Skeletal muscle tissue (tissue), 4 donors: Measurements from ENCODE around the gene SLCO4A1. TPM values are rescaled to one million over a fixed set of nuclear protein-coding genes. Genes with fewer than 3 reads are reported as not detected.

ENCODE experiments used
- H3K27ac ChIP-seq: one replicate; pipeline ENCODE4 v1.7.0; 2013; ENCODE audit warnings: mild to moderate bottlenecking, low read depth, low read length, inconsistent platforms
- H3K27me3 ChIP-seq, 3 donors: one replicate each; pipeline ENCODE4 v1.7.0; 2013; ENCODE audit warnings: low read length in 3 of 3; ENCODE audit not compliant: control insufficient read depth in 3 of 3, insufficient read depth in 3 of 3
- H3K36me3 ChIP-seq, 3 donors: one replicate each; pipeline ENCODE4 v1.7.0; 2013; ENCODE audit warnings: low read length in 3 of 3; ENCODE audit not compliant: control insufficient read depth in 3 of 3, insufficient read depth in 3 of 3
- H3K4me1 ChIP-seq, 3 donors: one replicate each; pipeline ENCODE4 v1.7.0; 2013; ENCODE audit warnings: low read length in 3 of 3, mild to moderate bottlenecking in 3 of 3; ENCODE audit not compliant: control insufficient read depth in 3 of 3, insufficient read depth in 3 of 3
- H3K4me3 ChIP-seq, 3 donors: one replicate each; pipeline ENCODE4 v1.7.0; 2013; ENCODE audit warnings: low read length in 3 of 3
- H3K9ac ChIP-seq, 3 donors: one replicate each; pipeline ENCODE4 v1.7.0; 2013; ENCODE audit warnings: low read length in 3 of 3, mild to moderate bottlenecking in 3 of 3, moderate library complexity in 2 of 3, low read depth in 1 of 3
- H3K9me3 ChIP-seq, 3 donors: one replicate each; pipeline ENCODE4 v1.7.0; 2013; ENCODE audit warnings: low read length in 3 of 3; ENCODE audit not compliant: control insufficient read depth in 3 of 3
- total RNA-seq: library from RNA; depleted of rRNA; stranded (reverse); fragments of >200 nt; gene quantifications from one replicate; pipeline ENCODE4 v1.2.3, GENCODE V29; 2014
- donor health status: Osteomylitis.

SLCO4A1 gene
- total RNA-seq, 1 donor from 2014 or later = not detected

DNA sequence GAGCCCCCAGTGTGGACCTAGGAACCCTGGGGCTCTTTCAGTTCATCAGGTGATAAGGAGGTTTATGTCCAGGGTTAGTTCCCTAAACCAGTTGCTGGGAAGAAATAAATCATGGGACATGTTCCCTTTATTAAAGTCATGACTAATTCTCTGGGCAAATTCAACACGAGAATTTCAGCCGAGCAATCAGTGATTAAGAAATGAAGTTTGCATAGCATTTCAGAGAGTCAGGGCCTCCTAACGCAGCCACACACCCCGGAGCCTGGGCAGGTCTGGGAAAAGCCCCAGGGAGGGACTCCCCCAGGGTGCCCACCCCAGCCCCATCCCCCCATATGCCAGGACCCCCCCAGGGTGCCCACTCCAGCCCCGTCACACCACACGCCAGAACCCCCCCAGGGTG lies 20.1 kb downstream of the SLCO4A1 start:
- Histone ChIP-seq H3K9me3 (no peaks in the 10 kb centered on the region), H3K36me3 (no peaks in the 10 kb centered on the region), H3K4me1 (peaks cover 0 to 21% (median 12%) of the 10 kb centered on the region in 3 donors), H3K9ac (no peak overlapping the region), H3K4me3 (no peak overlapping the region), H3K27ac (no peak overlapping the region), H3K27me3 (peaks cover 0 to 18% (median 2%) of the 10 kb centered on the region in 3 donors)

DNA sequence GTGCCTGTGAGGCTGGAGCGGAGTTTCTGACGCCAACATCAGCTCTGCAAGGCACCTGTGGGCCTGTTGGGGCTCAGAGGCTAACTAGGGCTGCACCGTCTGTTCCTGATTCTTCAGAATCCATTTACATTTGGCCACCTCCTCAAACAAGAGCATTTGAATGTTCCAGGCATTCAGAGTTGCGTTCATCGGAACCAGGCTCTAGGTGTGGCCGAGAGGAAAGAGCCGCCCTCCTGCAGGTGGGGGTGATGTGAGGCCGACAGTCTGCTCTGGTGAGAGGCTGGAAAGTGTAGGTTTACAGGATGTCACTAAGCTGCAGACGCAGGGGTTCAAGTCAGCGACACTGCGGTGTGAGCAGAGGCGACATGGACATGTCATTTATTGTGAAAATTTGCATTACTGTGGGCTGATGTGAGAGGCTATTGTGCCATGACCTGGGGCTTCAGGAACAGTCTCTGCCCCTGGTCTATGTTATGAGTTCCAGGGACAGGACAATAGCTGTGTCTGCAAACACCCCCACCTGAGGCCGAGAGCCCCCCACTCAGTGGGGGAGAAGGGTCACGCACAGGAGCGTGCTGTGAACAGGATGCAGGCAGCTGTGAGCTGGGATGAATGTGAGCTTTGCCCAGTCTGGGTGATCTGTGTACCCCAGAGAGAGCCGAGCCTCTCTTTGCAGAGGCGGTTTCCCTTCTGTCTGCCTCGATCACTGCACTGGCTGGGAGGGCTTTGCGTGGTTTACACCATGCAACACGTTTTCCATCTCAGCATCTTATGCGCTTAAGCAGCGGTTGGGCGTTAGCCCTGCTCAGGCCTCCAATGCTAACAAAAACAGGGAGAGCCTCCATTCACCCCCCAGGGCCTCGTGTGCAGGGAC lies 21.1 kb downstream of the SLCO4A1 start:
- Histone ChIP-seq H3K4me1 (peaks cover 0 to 21% (median 16%) of the 10 kb centered on the region in 3 donors), H3K27me3 (peaks cover 0 to 20% (median 2%) of the 10 kb centered on the region in 3 donors), H3K9me3 (no peaks in the 10 kb centered on the region), H3K36me3 (no peaks in the 10 kb centered on the region), H3K9ac (no peak overlapping the region), H3K4me3 (no peak overlapping the region), H3K27ac (no peak overlapping the region)

DNA sequence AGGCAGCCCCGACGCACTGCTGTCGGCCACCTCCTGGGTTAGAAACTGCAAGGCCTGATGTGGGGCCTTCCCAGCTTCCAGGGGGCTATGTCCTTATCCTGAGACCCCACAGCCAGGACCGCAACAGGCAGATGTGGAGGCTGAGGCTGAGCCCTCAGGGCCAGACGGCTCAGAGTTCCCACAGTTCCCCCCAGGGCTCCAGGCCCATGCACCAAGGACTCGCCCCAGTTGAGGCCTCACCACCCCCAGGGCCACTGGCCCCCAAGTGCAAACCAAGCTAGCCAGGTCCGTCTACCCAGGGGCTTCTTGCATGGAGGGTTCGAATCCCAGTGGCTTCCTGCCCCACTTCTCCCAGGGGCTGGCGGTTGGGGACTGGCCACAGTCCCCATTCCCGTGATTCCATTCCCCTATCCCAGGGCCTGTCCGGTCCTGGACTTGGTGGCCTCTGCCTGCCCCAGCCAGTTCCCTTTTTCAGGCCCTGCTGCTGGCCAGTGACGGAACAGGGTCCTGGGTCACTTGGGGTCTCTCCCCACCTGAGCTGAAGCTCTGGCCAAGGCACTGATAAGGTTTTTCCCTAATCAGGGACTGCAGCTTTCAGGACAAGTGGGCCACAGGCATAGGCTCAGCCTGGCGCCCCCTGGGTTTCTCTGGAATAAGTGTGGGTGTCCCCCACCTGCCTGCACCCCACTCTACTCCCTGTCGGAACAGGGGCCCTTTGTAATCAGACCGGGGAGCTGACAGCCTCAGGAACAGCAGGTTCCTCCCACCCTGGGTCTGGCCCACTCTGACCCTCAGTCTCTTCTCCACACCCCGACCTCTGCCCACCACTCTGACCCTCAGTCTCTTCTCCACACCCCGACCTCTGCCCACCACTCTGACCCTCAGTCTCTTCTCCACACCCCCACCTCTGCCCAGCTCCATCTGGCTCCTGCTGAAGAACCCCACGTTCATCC lies 22.0 kb downstream of the SLCO4A1 start:
- Histone ChIP-seq H3K4me1 (peaks cover 0 to 21% (median 16%) of the 10 kb centered on the region in 3 donors), H3K27ac (no peak overlapping the region), H3K27me3 (peaks cover 0 to 20% (median 2%) of the 10 kb centered on the region in 3 donors), H3K9me3 (no peaks in the 10 kb centered on the region), H3K36me3 (no peaks in the 10 kb centered on the region), H3K4me3 (no peak overlapping the region), H3K9ac (no peak overlapping the region)

DNA sequence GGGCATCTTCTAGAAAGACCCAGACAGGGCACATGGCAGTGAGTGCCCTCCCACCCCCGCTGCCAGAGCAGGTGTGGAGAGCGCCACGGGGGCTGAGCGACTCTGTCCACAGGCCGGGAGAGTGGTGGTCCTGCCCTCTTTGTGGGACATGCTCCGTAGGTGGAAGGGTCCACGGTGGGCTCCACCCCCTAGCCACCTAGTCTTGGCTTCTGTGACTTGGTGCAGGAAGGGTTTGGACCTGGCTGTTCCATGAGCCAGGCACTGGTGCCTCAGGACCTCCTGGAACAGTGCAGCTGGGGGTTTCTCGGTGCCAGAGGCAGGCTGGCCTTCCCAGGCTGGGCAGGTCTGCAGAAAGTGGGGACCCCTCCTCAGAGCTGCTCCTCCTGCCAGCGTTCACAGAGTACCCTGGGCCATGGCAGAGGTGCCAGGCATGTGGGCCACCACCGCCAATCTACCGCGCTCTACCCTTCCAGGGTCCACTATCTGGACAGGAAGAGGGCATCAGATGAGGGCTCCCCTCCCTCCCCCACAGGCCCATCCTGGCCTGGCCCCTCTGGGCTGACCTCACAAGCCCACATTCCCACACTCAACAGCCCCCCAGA lies 23.0 kb downstream of the SLCO4A1 start:
- peaks cover 0 to 21% (median 16%) of the 10 kb centered on the region in 3 donors for H3K4me1 ChIP-seq
- no peak overlapping the region for H3K27ac ChIP-seq

DNA sequence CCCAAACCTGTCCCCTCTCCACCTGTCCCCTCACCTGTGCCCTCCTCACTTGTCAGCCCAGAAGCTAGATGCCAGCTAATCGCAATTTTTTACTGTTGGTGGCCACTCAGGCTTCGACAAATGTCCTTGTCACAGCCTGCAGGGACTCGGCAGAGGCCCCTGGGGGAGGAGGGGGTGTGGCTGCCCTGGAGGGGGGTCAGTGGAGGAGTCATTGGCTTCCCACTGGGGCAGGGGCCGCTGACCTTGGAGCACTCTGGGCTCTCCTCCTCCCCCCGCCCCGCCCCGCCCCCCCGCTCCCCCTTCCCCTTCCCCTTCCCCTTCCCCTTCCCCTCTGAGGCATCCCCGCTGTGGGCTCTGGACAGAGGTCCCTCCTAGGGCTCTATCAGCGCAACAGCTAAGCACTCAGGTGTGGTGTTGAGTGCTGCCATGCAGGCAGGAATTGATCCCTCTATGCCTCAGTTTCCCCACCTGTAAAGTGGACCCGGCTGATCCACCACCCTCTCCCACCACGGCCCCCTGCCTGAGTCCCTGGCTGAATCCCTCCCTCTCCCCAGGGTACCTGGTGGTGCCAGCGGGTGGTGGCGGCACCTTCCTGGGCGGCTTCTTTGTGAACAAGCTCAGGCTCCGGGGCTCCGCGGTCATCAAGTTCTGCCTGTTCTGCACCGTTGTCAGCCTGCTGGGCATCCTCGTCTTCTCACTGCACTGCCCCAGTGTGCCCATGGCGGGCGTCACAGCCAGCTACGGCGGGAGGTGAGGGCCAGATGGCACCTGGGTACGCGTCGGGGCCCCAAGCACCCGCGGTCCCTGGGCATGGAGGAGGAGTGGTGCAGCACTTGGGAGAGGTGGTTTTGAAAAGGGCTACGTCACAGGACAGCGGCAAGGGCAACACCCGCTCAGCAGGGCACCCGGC lies 23.8 kb downstream of the SLCO4A1 start:
- peaks cover 0 to 21% (median 16%) of the 10 kb centered on the region in 3 donors for H3K4me1 ChIP-seq
- H3K27ac ChIP-seq = no peak overlapping the region
- peaks cover 0 to 20% (median 2%) of the 10 kb centered on the region in 3 donors for H3K27me3 ChIP-seq
- no peak overlapping the region for H3K4me3 ChIP-seq
- no peaks in the 10 kb centered on the region for H3K36me3 ChIP-seq
- H3K9me3 ChIP-seq = no peaks in the 10 kb centered on the region
- H3K9ac ChIP-seq = no peak overlapping the region

More for the DNA sequence above, 23.0 kb downstream of the SLCO4A1 start:
- H3K4me3 ChIP-seq = no peak overlapping the region
- no peak overlapping the region for H3K9ac ChIP-seq
- no peaks in the 10 kb centered on the region for H3K9me3 ChIP-seq
- H3K36me3 ChIP-seq = no peaks in the 10 kb centered on the region
- peaks cover 0 to 20% (median 2%) of the 10 kb centered on the region in 3 donors for H3K27me3 ChIP-seq

DNA sequence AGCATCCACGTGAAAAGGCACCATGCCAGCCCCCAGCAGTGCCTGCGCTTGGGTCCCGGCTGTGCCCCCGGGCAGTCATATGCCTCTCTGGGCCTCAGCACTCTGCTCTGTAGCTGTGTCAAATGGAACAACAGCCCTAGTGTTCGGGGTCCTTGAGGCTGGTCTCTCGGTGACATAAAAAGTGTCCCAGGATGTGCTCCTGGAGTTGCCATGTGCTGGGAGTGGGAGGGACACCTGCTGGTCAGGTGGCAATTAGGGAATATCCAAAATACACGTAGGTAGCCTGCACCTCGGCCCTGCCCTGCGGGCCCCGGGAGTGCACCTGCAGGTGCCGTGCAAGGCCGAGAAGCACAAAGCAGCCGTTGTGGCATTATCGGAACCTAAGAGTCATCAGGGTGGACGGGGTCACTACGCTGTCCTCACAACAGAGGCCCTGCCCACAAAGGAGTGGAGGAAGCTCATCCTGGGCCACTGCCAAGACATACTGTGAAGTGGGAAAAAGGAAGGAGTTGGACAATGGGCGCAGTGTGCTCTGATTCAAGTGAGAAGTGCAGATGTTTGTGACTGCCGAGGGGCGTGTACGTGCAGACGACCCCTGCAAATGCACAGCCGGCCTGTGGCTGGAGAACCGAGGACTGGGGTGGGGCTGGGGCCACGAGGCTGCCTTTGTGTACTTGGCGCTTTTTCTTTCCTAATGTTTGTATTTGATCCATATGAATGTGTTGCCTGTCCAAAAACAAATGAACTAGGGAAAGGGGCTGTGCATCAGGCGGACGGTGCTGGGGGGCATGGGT lies 24.6 kb downstream of the SLCO4A1 start:
- no peak overlapping the region for H3K4me3 ChIP-seq
- H3K9ac ChIP-seq = no peak overlapping the region
- no peaks in the 10 kb centered on the region for H3K36me3 ChIP-seq
- no peaks in the 10 kb centered on the region for H3K9me3 ChIP-seq
- H3K4me1 ChIP-seq = peaks cover 0 to 17% (median 16%) of the 10 kb centered on the region in 3 donors
- H3K27me3 ChIP-seq = peaks cover 0 to 20% (median 2%) of the 10 kb centered on the region in 3 donors
- H3K27ac ChIP-seq = no peak overlapping the region

DNA sequence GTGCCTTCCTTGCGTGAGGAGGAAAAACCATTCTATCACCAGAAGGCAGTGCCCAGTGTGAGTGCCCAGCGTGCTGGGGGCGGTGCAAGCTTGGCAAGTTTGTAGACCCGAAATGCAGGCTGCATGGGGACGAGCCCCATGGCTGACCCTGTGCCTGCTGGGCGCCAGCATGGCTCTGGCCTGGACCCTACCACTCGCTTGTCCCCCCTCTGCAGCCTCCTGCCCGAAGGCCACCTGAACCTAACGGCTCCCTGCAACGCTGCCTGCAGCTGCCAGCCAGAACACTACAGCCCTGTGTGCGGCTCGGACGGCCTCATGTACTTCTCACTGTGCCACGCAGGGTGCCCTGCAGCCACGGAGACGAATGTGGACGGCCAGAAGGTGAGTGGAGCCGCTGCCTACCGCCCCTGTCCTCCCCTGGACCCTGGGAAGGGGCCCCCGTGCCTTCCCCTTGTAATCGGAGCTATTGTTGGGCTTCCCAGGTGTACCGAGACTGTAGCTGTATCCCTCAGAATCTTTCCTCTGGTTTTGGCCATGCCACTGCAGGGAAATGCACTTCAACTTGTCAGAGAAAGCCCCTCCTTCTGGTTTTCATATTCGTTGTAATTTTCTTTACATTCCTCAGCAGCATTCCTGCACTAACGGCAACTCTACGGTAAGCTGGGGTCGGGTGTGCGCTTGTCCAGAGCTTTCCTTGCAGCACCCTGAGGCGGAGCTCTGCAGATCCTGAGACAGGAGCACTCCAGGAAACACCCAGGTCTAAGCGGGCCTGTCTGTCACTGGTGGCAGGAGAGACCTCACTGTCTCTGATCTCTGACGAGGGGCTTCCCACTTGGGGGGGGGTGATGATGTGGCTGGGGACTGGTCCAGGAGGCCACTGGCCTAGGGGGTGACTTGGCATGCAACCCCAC lies 25.5 kb downstream of the SLCO4A1 start:
- H3K27me3 ChIP-seq = peaks cover 0 to 20% (median 2%) of the 10 kb centered on the region in 3 donors
- H3K4me1 ChIP-seq = peaks cover 0 to 16% (median 11%) of the 10 kb centered on the region in 3 donors
- no peak overlapping the region for H3K9ac ChIP-seq
- no peak overlapping the region for H3K27ac ChIP-seq
- no peaks in the 10 kb centered on the region for H3K9me3 ChIP-seq
- no peak overlapping the region for H3K4me3 ChIP-seq
- no peaks in the 10 kb centered on the region for H3K36me3 ChIP-seq
